ENCODE measurements around the gene FBXW5.
A peak's percentile ranks its signal among the peaks of the same experiment; 100 is the strongest.

GRCh38 chr9:136985027-136985602, 40.6 kb upstream of the FBXW5 start:
- TF ChIP-seq EZH2 (IDR thresholded peaks at IDR 0.05; ENCODE audit: insufficient read depth, poor library complexity, severe bottlenecking) (peak; percentile 44), EZH2phosphoT487 (IDR thresholded peaks at IDR 0.05; ENCODE audit: insufficient read depth, low read depth) (no peak)

Measured in GM23248 (cell line).